Prostate gland (tissue), 2 donors: ENCODE data around the gene ZNF263. TPM values are rescaled to one million over a fixed set of nuclear protein-coding genes. Genes with fewer than 3 reads are reported as not detected.
"Not testable (repeated sequence)": the region's sequence is repeated elsewhere in the genome, so short reads cannot be mapped to it uniquely, and the experiment has no call there.

Source experiments
- DNase-seq: peaks from one replicate; pipeline ENCODE4 v3.0.0-alpha.2; 2019; ENCODE audit warnings: low spot score
- H3K27ac ChIP-seq, 2 donors: fragments of 200-600 bp; sonication (generic); 2 replicates each; pipeline ENCODE4 v1.5.1; 2017 to 2019
- H3K27me3 ChIP-seq: fragments of 200-600 bp; sonication (generic); replicated peaks from 2 replicates; pipeline ENCODE4 v1.5.1; 2019; ENCODE audit not compliant: insufficient read depth
- H3K36me3 ChIP-seq, 2 donors: fragments of 200-600 bp; sonication (generic); 1 replicate in 1 of 2; 2 replicates in 1 of 2; pipeline versions ENCODE4 v1.5.1 to v1.8.1; 2017 to 2019
- H3K4me1 ChIP-seq: fragments of 200-600 bp; sonication (generic); replicated peaks from 2 replicates; pipeline ENCODE4 v1.5.1; 2019
- H3K4me3 ChIP-seq, 2 donors: fragments of 200-600 bp; sonication (generic); 2 replicates each; pipeline ENCODE4 v1.5.1; 2017 to 2019
- H3K9me3 ChIP-seq: fragments of 200-600 bp; sonication (generic); 2 replicates; pipeline ENCODE4 v1.5.1; 2017
- CTCF ChIP-seq, 4 experiments: fragments of 200-600 bp in 2 of 4; fragments of 450-650 bp in 2 of 4; sonication (generic) in 2 of 4; IDR thresholded peaks; 1 replicate in 3 of 4; 2 replicates in 1 of 4; pipeline ENCODE4 v1.5.1; 2016 to 2019; ENCODE audit warnings: antibody characterized with exemption in 4 of 4, mild to moderate bottlenecking in 2 of 4, moderate library complexity in 2 of 4
- POLR2A ChIP-seq: fragments of 450-650 bp; IDR thresholded peaks from one replicate; pipeline ENCODE4 v1.6.1; 2016; ENCODE audit warnings: antibody characterized with exemption, mild to moderate bottlenecking
- POLR2AphosphoS5 ChIP-seq: sonication (generic); formaldehyde crosslinking; IDR thresholded peaks from one replicate; pipeline ENCODE4 v1.6.1; 2017; ENCODE audit warnings: antibody characterized with exemption
- WGBS: methylation state at CpG from one replicate; pipeline ENCODE4 v1.1.5; 2018; 5-methylcytosine and 5-hydroxymethylcytosine counted together
- intact Hi-C: fragments of 100-400 bp; cut with DNase I; formaldehyde crosslinking; loops from one replicate; pipeline ENCODE4 v1.14.2; 2022
- total RNA-seq, 2 donors: library from RNA; depleted of rRNA; stranded (reverse); fragments of >200 nt; gene quantifications; one replicate each; pipeline ENCODE4 v1.1.0, GENCODE V29; 2016

The ZNF263 gene
- total RNA-seq, 2 donors from 2014 or later, result 51.2 to 88.8 TPM

GRCh38 chr16:3264137-3265036, 18.9 kb upstream of the ZNF263 start:
- 2% methylated on average over 61 of the region's 77 CpGs for whole genome bisulfite sequencing
- DNase-seq, result peak; percentile 96

DNA sequence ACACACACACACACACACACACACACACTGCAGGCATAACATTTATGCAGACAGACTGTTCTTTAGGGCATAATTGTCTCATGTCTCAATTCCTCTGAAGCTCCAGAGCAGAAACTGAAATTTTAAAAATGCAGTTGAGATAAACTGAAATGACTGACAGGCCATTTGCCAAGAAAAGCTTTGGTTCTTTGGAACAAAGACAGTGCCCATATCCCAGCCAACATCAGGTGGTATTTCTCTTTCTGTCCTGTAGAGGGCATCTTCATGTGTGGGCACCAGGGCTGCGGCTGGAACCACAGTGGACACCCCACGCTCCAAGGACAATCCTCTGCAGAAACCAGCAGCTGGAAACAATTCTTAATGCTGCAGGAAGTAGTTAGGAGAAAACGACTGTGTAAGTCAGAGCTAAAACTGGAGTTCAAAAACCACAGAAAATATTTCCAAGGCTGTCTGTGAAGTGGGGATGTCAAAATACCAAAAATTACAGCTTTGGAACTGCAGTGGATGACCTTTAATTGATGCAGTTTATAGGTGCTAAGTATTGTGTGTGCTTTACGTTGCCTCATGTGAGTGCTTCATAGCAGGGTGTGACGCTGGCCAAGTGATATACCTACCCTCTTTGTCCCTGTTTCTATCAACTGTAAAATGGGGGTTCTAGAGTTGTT, 16.3 kb upstream of the ZNF263 start:
- H3K27ac ChIP-seq, result no peak overlapping the region
- DNase-seq, result no peak
- TF ChIP-seq CTCF (IDR thresholded peaks at IDR 0.05) (peak in 2 of 4 experiments; percentile 10 to 25), POLR2A (no peak)
- 61% methylated on average over 5 of the region's 5 CpGs for WGBS
- intact Hi-C loops, result loop anchor here (10.0 kb wide), 1 partner anchor 112 kb away; no protein-coding TSS in a partner anchor
- no peaks in the 10 kb centered on the region for H3K27me3 ChIP-seq
- no peaks in the 10 kb centered on the region for H3K4me1 ChIP-seq
- no peaks in the 10 kb centered on the region for H3K36me3 ChIP-seq
- H3K4me3 ChIP-seq, result no peak overlapping the region
- no peaks in the 10 kb centered on the region for H3K9me3 ChIP-seq

More at GRCh38 chr16:3264137-3265036, 18.9 kb upstream of the ZNF263 start:
- TF ChIP-seq POLR2A, result peak; percentile 81
- peak in 1 of 4 experiments; percentile 9 for TF ChIP-seq CTCF (IDR thresholded peaks at IDR 0.05)
- peak; percentile 95 for TF ChIP-seq POLR2AphosphoS5
- no peaks in the 10 kb centered on the region for H3K36me3 ChIP-seq
- H3K27ac ChIP-seq, result peak overlapping the region; percentile 95 to 96
- intact Hi-C loops, result loop anchor here (2.0 to 10.0 kb wide), 3 partner anchors 18 to 192 kb away; partner anchors contain the start of gene ZNF263
- no peaks in the 10 kb centered on the region for H3K9me3 ChIP-seq
- peak overlapping the region; percentile 61 to 63 for H3K4me3 ChIP-seq
- H3K27me3 ChIP-seq, result no peaks in the 10 kb centered on the region
- H3K4me1 ChIP-seq, result no peaks in the 10 kb centered on the region

DNA sequence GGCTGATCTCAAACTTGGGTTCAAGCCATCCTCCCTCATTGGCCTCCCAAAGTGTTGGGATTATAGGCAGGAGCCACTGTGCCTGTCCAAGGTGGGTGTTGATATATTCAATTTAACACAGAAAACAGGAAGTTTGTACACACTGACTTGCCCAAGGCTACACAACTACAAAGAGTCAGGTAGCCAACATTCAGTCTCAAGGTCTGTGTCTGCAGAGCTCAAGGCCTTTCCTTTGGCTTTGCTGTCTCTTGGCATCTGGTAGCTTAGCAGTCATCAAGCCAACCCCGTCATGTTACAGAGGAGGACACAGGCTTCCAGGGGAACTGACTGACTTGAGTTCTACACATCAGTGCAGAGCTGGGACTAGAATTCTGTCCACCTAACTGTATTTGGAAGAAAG, 15.0 kb upstream of the ZNF263 start:
- H3K4me3 ChIP-seq, result no peak overlapping the region
- H3K27me3 ChIP-seq, result no peaks in the 10 kb centered on the region
- H3K4me1 ChIP-seq, result no peaks in the 10 kb centered on the region
- TF ChIP-seq POLR2AphosphoS5 (no peak), POLR2A (no peak), CTCF (IDR thresholded peaks at IDR 0.05) (no peak)
- H3K9me3 ChIP-seq, result no peaks in the 10 kb centered on the region
- no peak for DNase-seq
- H3K36me3 ChIP-seq, result no peaks in the 10 kb centered on the region
- H3K27ac ChIP-seq, result no peak overlapping the region
- WGBS, result 75% methylated on average over 1 of the region's 1 CpG
- intact Hi-C loops, result loop anchor here (10.0 kb wide), 1 partner anchor 113 kb away; no protein-coding TSS in a partner anchor

- H3K4me1 ChIP-seq, H3K27me3 ChIP-seq, DNase-seq, H3K27ac ChIP-seq, H3K9me3 ChIP-seq, H3K36me3 ChIP-seq, H3K4me3 ChIP-seq, intact Hi-C loops: not testable (repeated sequence)
- 76% methylated on average over 5 of the region's 5 CpGs for WGBS
Observed at GRCh38 chr16:3270718-3271117, 12.6 kb upstream of the ZNF263 start.

DNA sequence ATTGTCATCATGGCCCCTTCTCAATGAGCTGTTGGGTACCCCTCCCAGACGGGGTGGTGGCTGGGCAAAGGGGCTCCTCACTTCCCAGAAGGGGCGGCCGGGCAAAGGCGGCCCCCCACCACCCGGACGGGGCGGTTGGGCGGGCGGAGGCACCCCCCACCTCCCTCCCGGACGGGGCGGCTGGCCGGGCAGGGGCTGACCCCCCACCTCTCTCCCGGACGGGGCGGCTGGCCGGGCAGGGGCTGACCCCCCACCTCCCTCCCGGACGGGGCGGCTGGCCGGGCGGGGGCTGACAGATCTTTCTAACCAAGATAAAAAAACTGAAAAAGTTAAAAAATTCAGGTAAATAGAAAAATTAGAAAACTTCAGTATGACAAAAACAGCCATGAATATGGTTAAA, 12.0 kb upstream of the ZNF263 start:
- H3K36me3 ChIP-seq, H3K9me3 ChIP-seq, DNase-seq, H3K27me3 ChIP-seq, H3K4me3 ChIP-seq, intact Hi-C loops, H3K27ac ChIP-seq, H3K4me1 ChIP-seq: not testable (repeated sequence)
- 86% methylated on average over 22 of the region's 22 CpGs for WGBS
